ENCODE measurements around the gene TRMT1.

The TRMT1 gene

GRCh38 chr19:13090511-13091231 lies 25.9 kb downstream of the TRMT1 start:
- no peak for DNase-seq (ENCODE audit: low read depth in 3 of 3)

GRCh38 chr19:13089857-13090507 lies 26.6 kb downstream of the TRMT1 start:
- DNase-seq (ENCODE audit: low read depth in 3 of 3) = no peak

DNA sequence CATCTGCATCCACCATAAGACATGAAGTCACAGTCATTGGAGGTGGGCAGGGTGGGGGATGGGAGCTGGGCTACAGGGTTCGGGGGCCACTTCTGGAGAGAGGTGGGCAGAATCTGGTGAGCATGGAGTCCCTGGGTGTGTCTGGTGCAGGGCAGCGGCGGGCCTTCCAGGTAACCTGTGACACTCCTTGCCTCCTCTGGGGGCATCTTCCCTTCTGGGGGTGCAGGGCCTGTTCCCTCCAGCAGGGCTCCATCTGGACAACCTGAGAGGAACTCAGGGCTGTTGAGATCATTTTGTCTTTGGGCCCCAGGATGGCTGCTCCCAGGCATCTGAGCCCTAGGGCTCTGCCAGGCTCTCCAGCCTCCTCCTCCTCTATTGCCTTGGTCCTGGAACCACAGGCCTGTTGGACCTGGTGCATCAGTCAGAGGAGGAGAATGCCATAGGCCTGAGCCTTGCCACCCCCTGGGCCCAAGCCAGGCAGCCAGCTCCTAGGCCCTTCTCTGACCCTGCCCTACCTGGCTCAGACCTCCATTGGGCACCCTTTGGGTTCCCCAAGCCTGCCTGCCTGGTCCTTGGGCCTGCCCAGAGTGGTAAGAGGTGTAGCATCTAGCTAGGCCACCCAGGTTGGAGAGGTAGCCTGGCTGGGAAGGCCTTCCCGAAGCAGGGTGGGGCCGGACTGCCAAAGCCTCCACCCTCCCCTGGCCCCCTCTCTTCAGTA lies 27.2 kb downstream of the TRMT1 start:
- no peak for DNase-seq (ENCODE audit: low read depth in 3 of 3)

GRCh38 chr19:13087795-13088537 lies 28.6 kb downstream of the TRMT1 start:
- DNase-seq (ENCODE audit: low read depth in 3 of 3) = no peak

DNA sequence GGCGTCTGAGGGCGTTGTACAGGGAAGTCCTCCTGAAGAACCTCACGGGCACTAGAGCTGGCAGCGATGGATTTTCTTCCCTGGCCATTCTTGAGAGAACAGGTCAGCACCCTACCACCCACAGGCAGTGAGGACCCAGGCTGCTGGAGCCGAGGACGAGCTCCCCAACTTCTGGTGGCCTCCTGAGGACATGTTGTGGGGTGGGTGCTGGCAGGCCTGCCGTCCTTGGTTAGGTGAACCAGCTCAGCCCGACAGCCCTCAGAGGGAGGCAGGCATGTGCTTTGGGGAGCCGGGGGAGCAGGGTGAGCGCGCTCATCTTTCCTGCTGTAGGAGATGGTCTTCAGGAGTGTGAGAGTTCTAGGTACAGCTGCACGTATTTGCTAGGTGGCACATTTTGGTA lies 29.2 kb downstream of the TRMT1 start:
- no peak for DNase-seq (ENCODE audit: low read depth in 3 of 3)

- no peak for DNase-seq (ENCODE audit: low read depth in 3 of 3)
These were observed 30.2 kb downstream of the TRMT1 start for GRCh38 chr19:13086341-13086740.

- no peak for DNase-seq (ENCODE audit: low read depth in 3 of 3)
These were observed 30.9 kb downstream of the TRMT1 start for GRCh38 chr19:13085666-13086065.

DNA sequence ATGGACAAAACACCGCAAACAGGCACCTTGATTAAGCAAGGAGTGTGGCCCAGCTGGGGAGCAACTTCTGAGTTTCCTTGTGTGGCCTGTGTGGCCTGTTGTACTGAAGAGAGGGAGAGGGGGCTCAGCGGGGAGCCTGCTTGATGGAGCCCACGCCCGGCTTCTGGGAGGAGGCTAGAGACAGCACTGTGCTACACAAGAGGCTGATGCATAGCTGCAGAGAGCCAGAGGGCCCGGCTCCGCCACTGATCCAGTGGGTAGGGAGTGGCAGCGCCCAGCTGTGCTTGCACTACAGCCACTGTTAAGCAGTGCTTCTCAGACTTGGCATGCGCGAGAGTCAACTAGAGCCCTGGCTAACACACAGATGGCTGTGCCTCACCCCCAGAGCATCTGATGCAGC lies 32.9 kb downstream of the TRMT1 start:
- DNase-seq (ENCODE audit: low read depth in 3 of 3) = no peak

DNA sequence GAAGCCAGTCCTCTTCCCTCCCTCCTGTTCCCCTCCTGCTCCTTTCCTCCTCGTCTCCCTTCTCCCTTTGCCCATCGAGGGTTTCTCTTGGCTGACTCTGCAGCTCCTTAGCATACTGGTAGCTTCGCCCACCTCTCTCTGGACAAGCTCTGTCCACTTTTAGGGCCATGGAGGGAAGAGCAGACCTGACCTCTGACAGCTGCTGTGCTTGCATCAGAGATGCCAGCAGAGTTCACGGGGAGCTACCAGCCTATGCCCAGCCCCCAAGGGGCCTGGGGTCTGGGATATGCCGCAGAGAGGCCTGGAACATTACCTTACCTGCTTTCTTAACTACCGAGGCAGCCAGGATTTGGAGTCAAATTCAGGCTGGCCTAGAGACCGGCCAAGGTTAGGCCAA lies 33.5 kb downstream of the TRMT1 start:
- no peak for DNase-seq (ENCODE audit: low read depth in 3 of 3)

DNA sequence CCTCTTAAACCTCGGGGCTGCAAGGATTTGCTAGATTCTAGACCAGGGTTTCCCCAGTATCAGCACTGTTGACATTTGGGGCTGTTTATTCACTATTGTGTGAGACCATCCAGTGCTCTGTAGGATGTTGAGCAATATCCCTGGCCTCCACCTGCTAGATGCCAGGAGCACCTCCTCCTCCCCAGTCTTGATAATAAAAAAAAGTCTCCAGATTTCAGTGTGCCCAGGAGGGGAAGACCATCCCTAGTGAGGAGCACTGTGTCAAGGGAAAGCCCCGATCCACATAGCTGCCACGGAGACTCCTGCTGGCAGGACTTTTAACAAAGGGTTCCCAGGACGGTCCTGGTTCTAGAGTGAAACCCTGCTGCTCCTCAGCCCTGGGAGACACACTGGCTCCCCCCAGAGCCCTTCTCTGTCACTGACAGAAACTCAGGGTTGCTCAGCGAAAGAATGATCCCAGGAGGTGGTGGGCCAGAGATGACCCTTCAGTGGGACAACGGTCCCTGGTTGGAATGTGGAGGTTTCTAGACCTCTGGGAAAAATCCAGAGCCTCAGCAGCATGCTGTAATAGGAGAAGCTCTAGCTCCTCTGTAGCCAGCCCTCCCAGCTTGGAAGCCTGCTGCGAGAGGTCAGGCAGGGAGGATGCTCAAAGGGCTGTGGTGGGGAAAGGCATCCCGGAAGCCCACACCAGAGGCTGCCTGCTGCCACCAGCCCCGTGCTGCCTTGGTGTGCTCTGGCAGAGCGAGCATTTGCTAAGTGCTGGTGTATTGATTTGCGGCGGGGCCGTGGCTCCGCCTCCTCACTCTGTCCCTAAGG lies 34.1 kb downstream of the TRMT1 start:
- no peak for DNase-seq (ENCODE audit: low read depth in 3 of 3)

- no peak for DNase-seq (ENCODE audit: low read depth in 3 of 3)
These were observed 37.0 kb downstream of the TRMT1 start for GRCh38 chr19:13079542-13079986.

- DNase-seq (ENCODE audit: low read depth in 3 of 3) = no peak
These were observed 37.5 kb downstream of the TRMT1 start for GRCh38 chr19:13078897-13079541.

DNA sequence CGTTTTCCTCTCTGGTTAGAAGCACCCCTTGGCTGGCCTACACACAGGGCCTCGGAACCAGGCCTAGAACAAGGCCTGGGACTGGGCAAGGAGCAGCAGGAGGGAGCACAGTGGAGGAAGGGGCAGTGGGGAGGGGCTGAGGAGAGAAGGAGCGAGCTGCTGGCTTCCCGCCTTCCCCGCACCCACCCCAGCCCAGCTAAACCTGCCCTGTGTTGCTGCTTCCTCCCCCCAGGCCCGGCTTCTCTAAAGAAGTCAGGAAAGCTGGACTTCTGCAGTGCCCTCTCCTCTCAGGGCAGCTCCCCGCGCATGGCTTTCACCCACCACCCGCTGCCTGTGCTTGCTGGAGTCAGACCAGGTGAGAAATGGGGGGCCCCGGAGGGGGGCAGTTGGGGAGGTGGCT lies 38.2 kb downstream of the TRMT1 start:
- DNase-seq (ENCODE audit: low read depth in 3 of 3) = no peak

DNA sequence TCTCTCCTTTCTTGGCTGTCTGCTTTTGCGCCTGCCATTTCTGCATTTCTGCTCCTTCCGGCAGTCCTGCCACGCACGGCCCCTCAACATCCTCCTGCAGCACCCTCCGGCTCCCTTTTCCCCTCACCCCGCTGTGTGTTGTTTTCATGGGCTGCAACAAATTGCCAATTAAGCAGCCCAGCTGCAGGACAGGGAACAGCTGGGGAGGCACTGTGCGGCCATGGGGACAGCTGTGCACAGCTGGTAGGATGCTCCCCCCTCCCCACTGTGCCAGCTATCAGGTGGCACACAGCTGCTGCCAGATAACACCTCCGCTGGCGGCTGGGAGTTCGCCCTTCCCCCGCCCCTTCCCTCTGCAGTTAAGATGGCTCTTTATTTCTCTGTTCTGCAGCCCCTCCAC lies 39.3 kb downstream of the TRMT1 start:
- no peak for DNase-seq (ENCODE audit: low read depth in 3 of 3)

DNA sequence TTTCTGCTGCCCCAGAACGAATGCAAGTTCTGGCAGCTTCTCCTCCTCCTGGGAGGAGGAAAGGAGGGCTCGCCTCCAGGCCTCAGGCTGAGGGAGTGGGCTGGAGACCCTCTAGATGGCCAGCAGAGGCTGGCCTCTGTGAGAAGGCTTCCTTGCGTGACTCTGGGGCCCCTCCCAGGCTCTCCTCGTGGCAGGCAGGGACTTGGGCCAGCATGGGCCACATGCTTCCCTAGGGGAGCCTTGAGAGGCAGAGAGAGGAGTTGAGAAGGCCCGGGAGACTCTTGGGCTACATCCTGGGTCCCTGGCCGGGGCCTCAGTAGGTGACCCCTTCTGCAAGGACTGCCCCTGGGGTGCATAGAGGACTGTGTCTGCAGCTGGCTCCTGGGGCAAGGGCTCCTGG lies 39.8 kb downstream of the TRMT1 start:
- DNase-seq (ENCODE audit: low read depth in 3 of 3) = no peak

DNA sequence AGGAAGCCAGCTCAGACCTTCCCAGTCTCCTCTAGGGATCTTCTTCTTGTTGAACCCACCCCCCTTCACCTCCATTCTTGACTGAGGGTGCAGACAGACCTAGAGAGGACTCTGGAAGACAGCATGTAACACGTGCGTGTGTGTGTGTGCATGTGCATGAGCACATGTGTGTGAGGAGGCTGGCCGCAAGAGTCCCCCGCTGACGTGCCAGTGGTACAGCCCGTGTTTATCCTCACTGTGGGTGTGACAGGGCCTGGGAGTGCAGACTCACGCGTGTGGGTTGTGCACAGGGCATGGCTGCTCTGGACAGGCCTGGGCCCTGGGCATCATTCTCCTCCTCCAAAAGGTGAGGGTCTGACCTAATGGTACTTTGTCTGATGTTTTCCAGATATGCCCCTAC lies 40.2 kb downstream of the TRMT1 start:
- no peak for DNase-seq (ENCODE audit: low read depth in 3 of 3)

- DNase-seq (ENCODE audit: low read depth in 3 of 3) = no peak
These were observed 42.2 kb downstream of the TRMT1 start for GRCh38 chr19:13074378-13074777.

DNA sequence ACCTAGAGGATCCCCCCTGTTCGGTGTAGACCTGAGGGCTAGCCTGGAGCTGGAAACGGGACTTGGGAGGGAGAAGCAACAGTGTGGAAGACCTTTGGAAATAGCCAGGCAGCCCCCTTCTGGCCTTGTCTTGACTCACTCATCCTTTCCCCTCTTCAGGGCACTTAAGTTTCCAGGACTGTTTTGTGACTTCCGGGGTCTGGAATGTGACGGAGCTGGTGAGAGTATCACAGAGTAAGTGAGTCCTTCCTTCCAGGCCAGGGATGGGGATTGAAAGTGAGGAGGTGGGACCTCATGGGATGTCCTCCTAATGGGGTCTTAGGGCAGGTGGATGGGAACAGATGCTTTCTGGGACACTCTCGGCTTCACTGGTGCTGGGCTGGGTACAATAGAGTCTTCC lies 43.3 kb downstream of the TRMT1 start:
- no peak for DNase-seq (ENCODE audit: low read depth in 3 of 3)

GRCh38 chr19:13072188-13072908 lies 44.2 kb downstream of the TRMT1 start:
- no peak for DNase-seq (ENCODE audit: low read depth in 3 of 3)

All from stimulated activated CD4-positive, alpha-beta T cell treated with anti-CD3 and anti-CD28 coated beads, TNF-alpha, amount 100 ng/mL, for 48 hours (primary cell).